CD4-positive, CD25-positive, alpha-beta regulatory T cell (primary cell): ENCODE measurements around the gene BCHE. TPM values are rescaled to one million over a fixed set of nuclear protein-coding genes. Genes with fewer than 3 reads are reported as not detected.

Source experiments
- ATAC-seq, 2 donors: fragments of 150-1000 bp; cut with Tn5 transposase; one replicate each; pipeline ENCODE4 v1.10.0; 2021; ENCODE audit warnings: low read depth in 2 of 2, moderate number of reproducible peaks in 2 of 2, moderate library complexity in 1 of 2
- DNase-seq, 3 donors: peaks; one replicate each; pipeline versions ENCODE4 v3.0.0 to v3.0.0-alpha.2; 2012 to 2022; ENCODE audit warnings: mixed read lengths in 1 of 3
- H3K27ac ChIP-seq: one replicate; pipeline ENCODE4 v1.7.0; 2013; ENCODE audit warnings: mild to moderate bottlenecking, low read length; ENCODE audit not compliant: insufficient read depth, poor library complexity, severe bottlenecking
- H3K27me3 ChIP-seq: one replicate; pipeline ENCODE4 v1.7.0; 2013; ENCODE audit warnings: low read length; ENCODE audit not compliant: control insufficient read depth, insufficient read depth
- H3K36me3 ChIP-seq: one replicate; pipeline ENCODE4 v1.7.0; 2013; ENCODE audit warnings: mild to moderate bottlenecking, low read length, moderate library complexity; ENCODE audit not compliant: control insufficient read depth, insufficient read depth
- H3K4me1 ChIP-seq: 2 replicates; pipeline ENCODE4 v1.7.0; 2013; ENCODE audit warnings: mild to moderate bottlenecking, low read length; ENCODE audit not compliant: insufficient read depth, control insufficient read depth, poor library complexity, severe bottlenecking
- H3K4me3 ChIP-seq: one replicate; pipeline ENCODE4 v1.7.0; 2013; ENCODE audit warnings: low read depth, mild to moderate bottlenecking, low read length, moderate library complexity
- H3K9me3 ChIP-seq, 2 experiments: 1 replicate in 1 of 2; 2 replicates in 1 of 2; pipeline ENCODE4 v1.7.0; 2013; ENCODE audit warnings: low read length in 2 of 2, mild to moderate bottlenecking in 1 of 2, moderate library complexity in 1 of 2; ENCODE audit not compliant: control insufficient read depth in 2 of 2
- H3K27ac Mint-ChIP-seq, 3 donors: one replicate each; pipeline ENCODE4 v1.8.0; 2020 to 2022; ENCODE audit warnings: mild to moderate bottlenecking in 3 of 3, mixed read lengths in 3 of 3, moderate library complexity in 2 of 3
- H3K27me3 Mint-ChIP-seq: one replicate; pipeline ENCODE4 v1.8.0; 2022; ENCODE audit warnings: mild to moderate bottlenecking, mixed read lengths
- H3K36me3 Mint-ChIP-seq: one replicate; pipeline ENCODE4 v1.8.0; 2020; ENCODE audit warnings: mixed read lengths
- H3K4me1 Mint-ChIP-seq, 4 donors: one replicate each; pipeline ENCODE4 v1.8.0; 2020 to 2022; ENCODE audit warnings: mixed read lengths in 4 of 4, mild to moderate bottlenecking in 1 of 4
- H3K4me3 Mint-ChIP-seq, 4 donors: one replicate each; pipeline ENCODE4 v1.8.0; 2020 to 2022; ENCODE audit warnings: mild to moderate bottlenecking in 4 of 4, mixed read lengths in 4 of 4, moderate library complexity in 3 of 4
- H3K9me3 Mint-ChIP-seq, 7 donors: one replicate each; pipeline ENCODE4 v1.8.0; 2020 to 2022; ENCODE audit warnings: mixed read lengths in 7 of 7, mild to moderate bottlenecking in 3 of 7, moderate library complexity in 2 of 7
- polyA plus RNA-seq, 4 donors: library from polyadenylated mRNA; unstranded; fragments of 300-500 nt; fragmentation: Illumina TruSeq; gene quantifications; one replicate each; pipeline ENCODE4 v1.2.3, GENCODE V29; 2021
- total RNA-seq: library from RNA; stranded (reverse); gene quantifications from one replicate; pipeline ENCODE4 v1.2.3, GENCODE V29; 2022

BCHE gene
- total and polyA plus RNA-seq, 5 donors from 2014 or later: not detected

DNA sequence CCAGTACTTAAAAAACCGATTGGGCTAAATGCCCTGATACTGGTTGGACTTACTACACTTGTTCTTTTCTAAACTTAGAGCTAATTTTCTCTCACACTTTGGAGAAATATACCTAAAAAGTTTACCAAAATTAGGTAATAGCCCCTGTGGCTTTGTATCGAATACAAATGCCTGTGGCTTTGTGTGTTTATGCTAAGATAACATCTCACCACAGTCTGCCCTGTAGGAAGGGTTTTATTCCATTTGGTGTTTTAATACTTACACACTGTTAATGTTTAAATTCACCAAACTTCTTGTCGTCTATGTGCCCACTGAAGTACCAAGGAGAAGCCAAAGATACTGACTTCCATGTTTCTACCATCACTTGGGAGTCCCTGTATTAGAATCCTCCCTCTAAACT is 66.4 kb downstream of the BCHE start:
- no peak for ATAC-seq
- H3K4me3 Mint-ChIP-seq: no peak overlapping the region
- H3K4me1 Mint-ChIP-seq: no peaks in the 10 kb centered on the region

DNA sequence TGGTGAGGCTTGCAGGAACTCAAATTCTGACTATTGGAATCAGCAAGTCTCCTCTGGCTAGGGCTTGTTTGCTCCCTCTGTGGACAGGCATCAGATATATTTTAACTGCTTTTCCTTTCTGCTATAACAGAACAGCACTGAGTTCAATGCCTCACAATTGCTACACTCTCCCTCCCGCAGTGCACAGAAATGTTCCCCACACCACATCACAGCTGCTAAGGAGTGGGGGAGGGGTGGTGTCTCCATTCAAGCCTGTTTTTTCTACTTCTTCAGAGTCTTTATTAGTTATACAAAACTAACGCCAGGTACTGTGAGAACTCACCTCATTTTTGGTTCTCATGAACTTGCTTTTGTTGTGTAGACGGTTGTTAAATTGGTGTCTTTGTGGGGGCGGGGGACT is 68.5 kb downstream of the BCHE start:
- H3K36me3 Mint-ChIP-seq: no peaks in the 10 kb centered on the region
- peaks cover 0 to 30% (median 12%) of the 10 kb centered on the region in 7 donors for H3K9me3 Mint-ChIP-seq
- H3K4me3 Mint-ChIP-seq: no peak overlapping the region
- DNase-seq (no peak), ATAC-seq (no peak)
- peaks cover 3 to 15% of the 10 kb centered on the region in 2 experiments for H3K9me3 ChIP-seq
- no peaks in the 10 kb centered on the region for H3K36me3 ChIP-seq
- no peak overlapping the region for H3K27ac Mint-ChIP-seq
- no peaks in the 10 kb centered on the region for H3K4me1 ChIP-seq
- no peaks in the 10 kb centered on the region for H3K27me3 ChIP-seq
- H3K27ac ChIP-seq: no peak overlapping the region
- H3K27me3 Mint-ChIP-seq: no peaks in the 10 kb centered on the region
- no peaks in the 10 kb centered on the region for H3K4me1 Mint-ChIP-seq
- no peak overlapping the region for H3K4me3 ChIP-seq

More for the DNA sequence above, 66.4 kb downstream of the BCHE start:
- Histone ChIP-seq H3K27me3 (no peaks in the 10 kb centered on the region), H3K9me3 (peaks cover 3 to 15% of the 10 kb centered on the region in 2 experiments), H3K4me1 (no peaks in the 10 kb centered on the region), H3K27ac (no peak overlapping the region), H3K4me3 (no peak overlapping the region), H3K36me3 (no peaks in the 10 kb centered on the region)
- Mint-ChIP-seq H3K27ac (no peak overlapping the region), H3K27me3 (no peaks in the 10 kb centered on the region), H3K9me3 (peaks cover 0 to 17% (median 5%) of the 10 kb centered on the region in 7 donors), H3K36me3 (no peaks in the 10 kb centered on the region)
- DNase-seq: no peak

DNA sequence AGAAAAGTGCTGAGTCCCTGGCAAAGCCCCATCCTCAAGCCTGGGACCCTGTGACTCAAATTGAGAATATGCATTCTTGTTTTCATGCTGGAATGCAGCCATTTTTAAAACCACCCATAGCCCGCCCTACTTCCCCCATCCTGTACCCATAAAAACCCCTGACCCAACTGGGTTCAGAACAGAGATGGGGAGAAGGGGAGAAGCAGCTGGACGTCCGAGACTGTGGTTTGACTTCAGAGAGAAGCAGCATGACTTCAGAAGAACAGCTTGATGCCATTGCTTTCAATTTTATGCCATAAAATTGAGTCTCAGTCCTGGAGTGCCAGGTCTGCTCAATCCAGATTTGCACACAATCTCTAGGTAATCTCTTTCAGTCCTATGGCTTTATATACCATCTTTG is 78.2 kb downstream of the BCHE start:
- no peaks in the 10 kb centered on the region for H3K4me1 ChIP-seq
- Mint-ChIP-seq H3K27ac (no peak overlapping the region), H3K9me3 (peaks cover 1 to 13% (median 9%) of the 10 kb centered on the region in 7 donors), H3K36me3 (no peaks in the 10 kb centered on the region), H3K4me1 (no peaks in the 10 kb centered on the region), H3K4me3 (no peak overlapping the region), H3K27me3 (no peaks in the 10 kb centered on the region)
- H3K36me3 ChIP-seq: no peaks in the 10 kb centered on the region
- H3K27me3 ChIP-seq: no peaks in the 10 kb centered on the region
- DNase-seq (no peak), ATAC-seq (no peak)
- peaks cover 0 to 2% of the 10 kb centered on the region in 2 experiments for H3K9me3 ChIP-seq
- H3K27ac ChIP-seq: no peak overlapping the region
- H3K4me3 ChIP-seq: no peak overlapping the region

DNA sequence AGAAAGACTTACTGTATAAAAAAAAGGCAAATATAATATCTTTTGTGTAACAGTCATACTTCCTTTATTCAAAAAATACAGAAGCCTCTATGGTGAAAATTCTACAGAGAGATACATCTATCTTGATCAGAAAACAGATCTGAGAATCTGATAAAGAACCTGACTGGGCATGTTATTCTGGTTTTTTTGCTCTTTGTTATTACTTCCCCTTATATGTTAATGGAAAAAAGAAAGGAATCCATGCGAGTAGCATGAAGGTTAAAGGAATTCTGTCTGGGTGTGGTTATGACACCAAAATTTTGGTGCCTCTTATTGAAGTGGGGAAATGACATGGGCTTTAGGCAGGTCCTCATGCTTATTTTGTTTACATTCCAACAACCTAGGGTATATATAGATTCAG is 81.7 kb downstream of the BCHE start:
- Mint-ChIP-seq H3K9me3 (peaks cover 5 to 11% (median 10%) of the 10 kb centered on the region in 7 donors), H3K36me3 (no peaks in the 10 kb centered on the region), H3K27ac (no peak overlapping the region), H3K4me1 (no peaks in the 10 kb centered on the region), H3K4me3 (no peak overlapping the region), H3K27me3 (no peaks in the 10 kb centered on the region)
- no peak overlapping the region for H3K27ac ChIP-seq
- peaks cover 0 to 2% of the 10 kb centered on the region in 2 experiments for H3K9me3 ChIP-seq
- no peaks in the 10 kb centered on the region for H3K4me1 ChIP-seq
- no peaks in the 10 kb centered on the region for H3K36me3 ChIP-seq
- H3K27me3 ChIP-seq: no peaks in the 10 kb centered on the region
- no peak for ATAC-seq
- H3K4me3 ChIP-seq: no peak overlapping the region
- DNase-seq: no peak

DNA sequence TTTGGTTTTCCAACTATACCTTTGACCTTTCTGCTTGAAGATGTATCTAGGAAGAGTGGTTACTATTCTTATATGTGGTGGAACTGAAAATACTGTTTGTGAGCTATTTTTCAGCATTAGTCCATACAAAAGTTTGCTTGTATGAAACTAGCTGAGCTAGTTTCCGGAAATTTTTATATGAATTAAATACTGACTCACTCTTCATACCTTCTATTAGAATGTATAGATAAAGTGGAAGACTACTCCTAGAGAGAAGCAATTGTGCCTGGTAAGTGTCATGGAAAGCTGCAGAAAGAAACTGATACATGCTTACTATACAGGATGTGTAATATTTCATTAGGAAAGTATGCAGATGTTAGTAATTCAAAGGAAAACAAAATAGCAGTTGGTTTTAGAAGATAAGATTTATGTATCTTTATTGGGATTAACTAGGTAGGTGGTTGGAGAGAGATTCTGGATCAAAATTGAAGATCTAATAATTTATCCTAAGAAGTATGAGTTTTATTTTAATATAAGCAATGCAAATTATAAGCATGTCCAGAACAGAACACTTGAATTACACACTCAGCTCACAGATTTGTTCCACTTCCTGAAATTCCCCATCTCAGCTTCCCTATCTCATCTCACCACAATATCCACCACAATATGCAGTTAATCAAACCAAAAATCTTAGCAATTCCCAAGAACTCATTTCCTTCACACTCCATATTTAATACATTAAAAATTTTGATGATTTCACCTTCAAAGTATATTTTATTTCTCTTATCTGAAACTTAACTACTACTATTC is 82.8 kb downstream of the BCHE start:
- Histone ChIP-seq H3K27me3 (no peaks in the 10 kb centered on the region), H3K4me3 (no peak overlapping the region), H3K36me3 (no peaks in the 10 kb centered on the region), H3K9me3 (peaks cover 0 to 2% of the 10 kb centered on the region in 2 experiments), H3K4me1 (no peaks in the 10 kb centered on the region), H3K27ac (no peak overlapping the region)
- DNase-seq: no peak
- ATAC-seq: no peak
- Mint-ChIP-seq H3K4me3 (no peak overlapping the region), H3K4me1 (no peaks in the 10 kb centered on the region), H3K27ac (no peak overlapping the region), H3K9me3 (peaks cover 3 to 13% (median 5%) of the 10 kb centered on the region in 7 donors), H3K36me3 (no peaks in the 10 kb centered on the region), H3K27me3 (no peaks in the 10 kb centered on the region)

DNA sequence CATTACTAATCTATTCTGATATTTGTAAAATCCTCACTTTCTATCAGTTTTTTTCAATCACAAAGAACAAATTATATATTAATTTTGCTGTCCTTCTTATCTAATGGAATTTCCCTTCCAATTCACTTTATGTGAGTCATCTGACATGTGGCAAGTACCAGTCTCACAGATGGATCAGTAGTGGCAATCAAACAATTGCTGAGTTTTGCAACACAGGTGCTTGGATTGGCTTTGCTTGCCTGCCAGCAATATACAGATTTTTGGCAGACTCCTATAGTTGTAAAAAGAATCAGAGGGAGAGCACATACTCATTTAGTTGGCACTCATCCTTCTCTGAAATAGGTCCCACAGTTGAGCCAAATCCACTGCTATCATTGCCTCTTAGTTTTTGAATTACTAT is 83.7 kb downstream of the BCHE start:
- Mint-ChIP-seq H3K27ac (no peak overlapping the region), H3K27me3 (no peaks in the 10 kb centered on the region), H3K36me3 (no peaks in the 10 kb centered on the region), H3K4me3 (no peak overlapping the region), H3K4me1 (no peaks in the 10 kb centered on the region), H3K9me3 (peaks cover 3 to 13% (median 5%) of the 10 kb centered on the region in 7 donors)
- DNase-seq (no peak), ATAC-seq (no peak)
- H3K36me3 ChIP-seq: no peaks in the 10 kb centered on the region
- H3K27ac ChIP-seq: no peak overlapping the region
- no peaks in the 10 kb centered on the region for H3K4me1 ChIP-seq
- no peaks in the 10 kb centered on the region for H3K27me3 ChIP-seq
- no peak overlapping the region for H3K4me3 ChIP-seq
- peaks cover 0 to 2% of the 10 kb centered on the region in 2 experiments for H3K9me3 ChIP-seq

DNA sequence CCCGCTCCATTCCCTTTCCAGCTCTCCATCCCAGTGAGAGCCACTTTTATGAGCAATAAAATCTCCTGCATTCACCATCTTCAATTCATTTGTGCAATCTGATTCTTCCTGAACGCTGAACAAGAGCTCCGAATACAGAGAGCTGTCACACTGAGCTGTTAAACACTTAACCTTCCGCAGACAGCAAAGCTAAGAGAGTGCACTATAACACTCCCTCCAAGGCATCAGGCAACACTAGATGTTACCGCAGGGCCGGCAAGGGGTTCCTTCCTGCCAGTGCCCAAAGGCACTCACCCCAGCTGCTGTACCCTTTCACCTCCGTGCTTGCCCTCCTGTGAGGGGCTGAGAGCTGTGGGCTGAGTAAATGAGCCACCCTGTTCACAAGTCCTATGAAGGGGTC is 85.6 kb downstream of the BCHE start:
- Mint-ChIP-seq H3K27me3 (no peaks in the 10 kb centered on the region), H3K36me3 (no peaks in the 10 kb centered on the region), H3K4me3 (no peak overlapping the region), H3K4me1 (no peaks in the 10 kb centered on the region), H3K27ac (peak overlapping the region in 1 of 3 donors; percentile 48), H3K9me3 (peaks cover 0 to 13% (median 5%) of the 10 kb centered on the region in 7 donors)
- no peaks in the 10 kb centered on the region for H3K27me3 ChIP-seq
- no peaks in the 10 kb centered on the region for H3K4me1 ChIP-seq
- H3K9me3 ChIP-seq: no peaks in the 10 kb centered on the region
- H3K4me3 ChIP-seq: no peak overlapping the region
- no peak overlapping the region for H3K27ac ChIP-seq
- no peak for ATAC-seq
- no peak for DNase-seq
- no peaks in the 10 kb centered on the region for H3K36me3 ChIP-seq

DNA sequence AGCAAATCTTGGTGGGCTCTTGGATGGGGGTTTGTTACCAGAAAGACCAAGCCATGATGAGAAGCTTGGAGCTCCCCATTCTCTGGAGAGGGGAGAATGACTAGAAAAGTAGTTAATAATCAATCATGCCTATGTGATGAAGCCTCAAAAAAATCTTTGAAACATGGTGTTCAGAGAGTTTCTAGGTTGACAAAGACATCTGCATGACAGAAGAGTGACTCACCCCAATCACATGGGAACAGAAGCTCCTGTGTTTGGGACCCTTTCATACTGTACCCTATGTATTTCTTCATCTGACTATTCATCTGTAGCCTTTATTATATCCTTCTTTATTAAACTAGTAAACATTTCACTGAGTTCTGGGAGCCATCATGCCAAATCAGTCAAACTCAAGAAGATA is 87.4 kb downstream of the BCHE start:
- Mint-ChIP-seq H3K4me1 (no peaks in the 10 kb centered on the region), H3K4me3 (no peak overlapping the region), H3K36me3 (no peaks in the 10 kb centered on the region), H3K27ac (no peak overlapping the region), H3K9me3 (peaks cover 0 to 10% (median 2%) of the 10 kb centered on the region in 7 donors), H3K27me3 (no peaks in the 10 kb centered on the region)
- Histone ChIP-seq H3K9me3 (no peaks in the 10 kb centered on the region), H3K27me3 (no peaks in the 10 kb centered on the region), H3K4me3 (no peak overlapping the region), H3K36me3 (no peaks in the 10 kb centered on the region), H3K4me1 (no peaks in the 10 kb centered on the region), H3K27ac (no peak overlapping the region)
- ATAC-seq: no peak
- no peak for DNase-seq
